Measurements from ENCODE around the gene LIN37.

DNA sequence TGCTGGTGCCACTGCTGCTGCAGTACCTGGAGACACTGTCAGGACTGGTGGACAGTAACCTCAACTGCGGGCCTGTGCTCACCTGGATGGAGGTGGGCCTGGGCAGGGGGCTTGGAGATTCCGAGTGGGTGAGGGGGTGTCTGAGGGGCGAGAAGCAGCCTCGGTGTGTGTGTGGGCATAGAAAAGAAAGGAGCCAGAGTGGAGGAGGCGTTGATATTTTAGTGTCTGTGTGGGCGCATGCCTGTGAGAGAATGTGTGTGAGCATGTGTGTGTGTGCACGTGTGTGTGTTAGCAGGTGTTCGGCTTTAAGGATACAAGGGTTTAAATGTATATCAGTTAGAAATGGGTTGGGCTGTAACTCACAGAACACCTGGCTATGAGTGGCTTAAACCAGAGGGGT, 30.7 kb downstream of the LIN37 start:
- TF ChIP-seq FOXA2 (IDR thresholded peaks at IDR 0.05), result no peak
- TF ChIP-seq, protein P1, sequence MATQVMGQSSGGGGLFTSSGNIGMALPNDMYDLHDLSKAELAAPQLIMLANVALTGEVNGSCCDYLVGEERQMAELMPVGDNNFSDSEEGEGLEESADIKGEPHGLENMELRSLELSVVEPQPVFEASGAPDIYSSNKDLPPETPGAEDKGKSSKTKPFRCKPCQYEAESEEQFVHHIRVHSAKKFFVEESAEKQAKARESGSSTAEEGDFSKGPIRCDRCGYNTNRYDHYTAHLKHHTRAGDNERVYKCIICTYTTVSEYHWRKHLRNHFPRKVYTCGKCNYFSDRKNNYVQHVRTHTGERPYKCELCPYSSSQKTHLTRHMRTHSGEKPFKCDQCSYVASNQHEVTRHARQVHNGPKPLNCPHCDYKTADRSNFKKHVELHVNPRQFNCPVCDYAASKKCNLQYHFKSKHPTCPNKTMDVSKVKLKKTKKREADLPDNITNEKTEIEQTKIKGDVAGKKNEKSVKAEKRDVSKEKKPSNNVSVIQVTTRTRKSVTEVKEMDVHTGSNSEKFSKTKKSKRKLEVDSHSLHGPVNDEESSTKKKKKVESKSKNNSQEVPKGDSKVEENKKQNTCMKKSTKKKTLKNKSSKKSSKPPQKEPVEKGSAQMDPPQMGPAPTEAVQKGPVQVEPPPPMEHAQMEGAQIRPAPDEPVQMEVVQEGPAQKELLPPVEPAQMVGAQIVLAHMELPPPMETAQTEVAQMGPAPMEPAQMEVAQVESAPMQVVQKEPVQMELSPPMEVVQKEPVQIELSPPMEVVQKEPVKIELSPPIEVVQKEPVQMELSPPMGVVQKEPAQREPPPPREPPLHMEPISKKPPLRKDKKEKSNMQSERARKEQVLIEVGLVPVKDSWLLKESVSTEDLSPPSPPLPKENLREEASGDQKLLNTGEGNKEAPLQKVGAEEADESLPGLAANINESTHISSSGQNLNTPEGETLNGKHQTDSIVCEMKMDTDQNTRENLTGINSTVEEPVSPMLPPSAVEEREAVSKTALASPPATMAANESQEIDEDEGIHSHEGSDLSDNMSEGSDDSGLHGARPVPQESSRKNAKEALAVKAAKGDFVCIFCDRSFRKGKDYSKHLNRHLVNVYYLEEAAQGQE (IDR thresholded peaks at IDR 0.05), result no peak
- TF ChIP-seq, protein P2, sequence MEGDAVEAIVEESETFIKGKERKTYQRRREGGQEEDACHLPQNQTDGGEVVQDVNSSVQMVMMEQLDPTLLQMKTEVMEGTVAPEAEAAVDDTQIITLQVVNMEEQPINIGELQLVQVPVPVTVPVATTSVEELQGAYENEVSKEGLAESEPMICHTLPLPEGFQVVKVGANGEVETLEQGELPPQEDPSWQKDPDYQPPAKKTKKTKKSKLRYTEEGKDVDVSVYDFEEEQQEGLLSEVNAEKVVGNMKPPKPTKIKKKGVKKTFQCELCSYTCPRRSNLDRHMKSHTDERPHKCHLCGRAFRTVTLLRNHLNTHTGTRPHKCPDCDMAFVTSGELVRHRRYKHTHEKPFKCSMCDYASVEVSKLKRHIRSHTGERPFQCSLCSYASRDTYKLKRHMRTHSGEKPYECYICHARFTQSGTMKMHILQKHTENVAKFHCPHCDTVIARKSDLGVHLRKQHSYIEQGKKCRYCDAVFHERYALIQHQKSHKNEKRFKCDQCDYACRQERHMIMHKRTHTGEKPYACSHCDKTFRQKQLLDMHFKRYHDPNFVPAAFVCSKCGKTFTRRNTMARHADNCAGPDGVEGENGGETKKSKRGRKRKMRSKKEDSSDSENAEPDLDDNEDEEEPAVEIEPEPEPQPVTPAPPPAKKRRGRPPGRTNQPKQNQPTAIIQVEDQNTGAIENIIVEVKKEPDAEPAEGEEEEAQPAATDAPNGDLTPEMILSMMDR (IDR thresholded peaks at IDR 0.05; ENCODE audit: low read depth, low read length, missing input control), result no peak
- TF ChIP-seq GABPA (IDR thresholded peaks at IDR 0.05 in 1 of 2, conservative IDR thresholded peaks at IDR 0.05 in 1 of 2), result no peak

Data from liver (tissue), 3 donors.